ENCODE data around the gene NAPSA.
A peak's percentile ranks its signal among the peaks of the same experiment; 100 is the strongest.

NAPSA gene

DNA sequence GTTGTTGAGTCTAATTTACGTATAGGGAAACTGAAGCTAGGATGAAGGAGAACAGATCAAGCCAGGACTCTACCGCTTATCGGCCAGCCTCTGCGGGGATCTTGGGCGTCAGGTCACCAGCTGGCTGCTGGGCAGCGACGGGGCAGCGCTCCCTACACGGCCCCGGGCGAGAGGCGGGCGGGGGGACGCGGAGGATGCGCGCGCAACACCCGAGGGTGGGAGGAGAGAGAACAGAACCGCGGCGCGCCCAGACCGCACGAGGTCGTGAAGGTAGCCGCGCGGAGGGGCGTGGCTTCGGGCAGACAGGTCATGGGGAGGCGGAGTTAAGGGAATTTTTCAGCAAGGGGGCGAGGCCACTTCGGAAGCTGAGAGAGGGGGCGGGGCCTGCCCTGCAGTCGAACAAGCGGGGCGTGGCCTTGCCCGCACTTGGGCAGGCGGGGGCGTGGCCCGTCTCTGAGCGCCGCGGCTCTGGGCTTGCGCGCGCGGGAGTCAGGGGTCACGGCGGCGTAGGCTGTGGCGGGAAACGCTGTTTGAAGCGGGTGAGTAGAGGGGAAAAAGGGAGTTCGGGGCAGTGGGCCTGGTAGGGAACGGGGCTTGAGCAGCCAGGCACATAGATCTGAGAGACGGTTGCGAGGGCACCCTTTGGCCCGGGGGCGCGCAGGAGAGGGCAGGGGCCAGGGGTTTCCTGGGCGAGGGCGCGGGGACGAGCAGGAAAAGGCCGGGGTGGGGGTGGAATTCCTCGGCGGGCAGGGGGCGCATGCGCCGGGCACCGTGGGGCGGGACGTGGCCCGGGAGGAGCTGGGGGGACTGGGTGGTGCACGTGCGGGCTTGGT lies 18.6 kb upstream of the NAPSA start, which contains the start of gene POLD1:
Gene POLD1 (plus strand): TSS at position 496 of the 833 bp plus-strand sequence. CDS start 14,505 bp downstream, outside the sequence.
- peak; percentile 96 to 99 (median 98) for DNase-seq

DNA sequence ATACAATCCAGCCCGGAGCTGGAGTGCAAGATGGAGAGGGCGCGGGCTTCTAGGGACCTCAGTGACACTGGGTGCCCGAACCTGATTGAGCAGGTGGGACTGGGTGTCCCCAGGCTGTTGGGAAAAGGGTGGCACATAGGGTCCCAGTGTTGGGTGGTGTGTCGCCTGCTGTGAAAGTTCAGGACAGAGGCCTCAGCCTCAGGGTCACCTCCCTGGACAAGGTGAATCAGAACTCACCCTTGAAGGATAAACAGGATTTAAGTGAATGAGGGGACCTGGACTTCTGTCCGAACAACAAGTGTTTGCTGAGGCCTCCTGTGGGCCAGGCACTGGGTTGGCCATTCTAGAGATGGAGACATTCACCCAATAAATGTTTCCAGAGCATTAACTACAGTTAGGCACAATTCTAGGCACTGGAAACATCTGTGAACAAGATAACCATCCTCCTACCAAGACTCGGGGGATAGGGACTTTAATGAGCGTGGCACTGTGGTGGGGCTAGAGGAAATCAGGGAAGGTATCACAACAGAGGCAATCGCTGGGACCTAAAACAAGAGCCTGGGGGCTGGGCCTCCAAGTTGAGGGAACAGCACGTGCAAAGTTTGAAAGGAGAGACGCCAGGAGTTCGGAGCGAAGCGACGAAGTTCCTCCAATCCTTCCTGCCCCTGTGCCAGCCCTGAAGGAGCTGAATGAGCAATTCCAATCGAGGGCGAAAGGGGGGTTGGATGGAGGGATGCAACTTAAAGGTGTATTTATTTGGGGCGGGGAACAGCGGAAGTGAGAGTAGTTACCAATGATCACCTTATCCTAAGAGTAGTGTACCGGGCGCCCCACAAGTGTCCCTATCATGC lies 17.8 kb upstream of the NAPSA start:
- no peak for DNase-seq

DNA sequence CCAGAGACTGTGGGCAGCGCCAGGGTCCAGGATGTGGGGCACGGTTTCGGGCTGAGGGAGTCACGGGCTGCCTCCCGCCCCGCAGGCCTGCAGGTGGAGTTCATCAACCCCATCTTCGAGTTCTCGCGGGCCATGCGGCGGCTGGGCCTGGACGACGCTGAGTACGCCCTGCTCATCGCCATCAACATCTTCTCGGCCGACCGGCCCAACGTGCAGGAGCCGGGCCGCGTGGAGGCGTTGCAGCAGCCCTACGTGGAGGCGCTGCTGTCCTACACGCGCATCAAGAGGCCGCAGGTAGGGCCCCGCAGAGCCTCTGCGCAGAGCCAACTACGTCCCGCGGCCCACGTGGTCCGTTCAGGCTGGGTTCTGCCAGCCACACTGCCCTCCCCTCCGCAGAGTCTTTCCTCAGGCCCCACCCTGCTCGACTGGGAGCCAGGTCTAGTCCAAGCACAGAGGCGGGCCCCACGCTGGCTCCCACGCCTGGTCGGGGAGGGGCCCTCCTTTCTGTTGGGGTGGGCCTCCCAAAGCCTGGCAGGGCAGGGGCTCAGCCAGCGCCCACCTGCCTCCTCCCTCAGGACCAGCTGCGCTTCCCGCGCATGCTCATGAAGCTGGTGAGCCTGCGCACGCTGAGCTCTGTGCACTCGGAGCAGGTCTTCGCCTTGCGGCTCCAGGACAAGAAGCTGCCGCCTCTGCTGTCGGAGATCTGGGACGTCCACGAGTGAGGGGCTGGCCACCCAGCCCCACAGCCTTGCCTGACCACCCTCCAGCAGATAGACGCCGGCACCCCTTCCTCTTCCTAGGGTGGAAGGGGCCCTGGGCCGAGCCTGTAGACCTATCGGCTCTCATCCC lies 16.7 kb upstream of the NAPSA start:
- no peak for DNase-seq

DNA sequence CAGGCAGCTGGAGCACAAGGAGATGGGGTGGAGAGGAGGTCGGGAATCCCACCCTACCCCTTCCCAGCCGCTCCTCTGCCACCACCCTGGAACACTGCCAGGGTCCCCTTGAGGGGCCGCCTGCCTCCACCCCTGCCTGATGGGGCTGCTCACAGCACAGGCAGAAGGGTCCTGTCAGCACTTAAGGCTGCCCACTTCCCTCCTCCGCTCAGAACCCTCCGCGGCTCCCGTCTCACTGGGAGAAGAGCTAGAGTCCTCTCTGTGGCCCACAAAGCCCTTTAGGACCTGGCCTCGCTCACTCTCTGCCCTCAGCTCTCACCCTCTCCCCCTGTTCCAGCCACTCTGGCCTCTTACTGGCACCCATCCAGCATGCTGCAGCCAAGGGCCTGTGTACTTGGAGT lies 15.3 kb upstream of the NAPSA start:
- no peak for DNase-seq

GRCh38 chr19:50380137-50380536 lies 14.7 kb upstream of the NAPSA start:
- no peak for DNase-seq

DNA sequence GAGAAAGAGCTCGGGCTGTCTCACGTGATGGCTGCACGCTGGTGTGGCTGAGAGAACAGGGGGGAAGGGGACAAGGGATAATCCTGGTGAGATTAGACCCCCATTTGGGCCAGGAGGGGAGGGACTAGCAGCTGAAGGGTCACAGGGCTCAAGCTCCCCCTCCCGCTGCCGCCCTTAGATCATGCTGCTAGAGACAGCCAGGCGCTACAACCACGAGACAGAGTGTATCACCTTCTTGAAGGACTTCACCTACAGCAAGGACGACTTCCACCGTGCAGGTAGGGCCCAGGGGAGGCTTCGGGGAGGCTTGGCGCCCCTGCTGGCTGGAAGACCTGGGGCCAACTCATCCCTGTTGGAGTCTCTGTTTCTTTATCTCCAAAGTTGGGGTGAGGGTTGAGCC lies 14.2 kb upstream of the NAPSA start:
- no peak for DNase-seq

GRCh38 chr19:50378863-50379236 lies 13.4 kb upstream of the NAPSA start:
- no peak for DNase-seq

- DNase-seq: no peak
Observed at GRCh38 chr19:50378169-50378862, 12.9 kb upstream of the NAPSA start.

DNA sequence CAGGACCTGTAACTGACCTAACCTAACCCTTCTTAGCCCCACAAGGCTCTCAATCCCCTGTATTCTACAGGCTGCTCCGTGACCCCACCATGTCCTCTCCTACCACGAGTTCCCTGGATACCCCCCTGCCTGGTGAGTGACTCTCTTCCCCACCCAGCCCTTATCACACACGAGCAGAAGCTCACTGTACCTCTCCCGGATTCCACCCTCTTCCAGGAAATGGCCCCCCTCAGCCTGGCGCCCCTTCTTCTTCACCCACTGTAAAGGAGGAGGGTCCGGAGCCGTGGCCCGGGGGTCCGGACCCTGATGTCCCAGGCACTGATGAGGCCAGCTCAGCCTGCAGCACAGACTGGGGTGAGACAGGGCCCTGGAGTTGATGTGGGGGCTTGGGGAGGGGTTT lies 12.1 kb upstream of the NAPSA start:
- no peak for DNase-seq

DNA sequence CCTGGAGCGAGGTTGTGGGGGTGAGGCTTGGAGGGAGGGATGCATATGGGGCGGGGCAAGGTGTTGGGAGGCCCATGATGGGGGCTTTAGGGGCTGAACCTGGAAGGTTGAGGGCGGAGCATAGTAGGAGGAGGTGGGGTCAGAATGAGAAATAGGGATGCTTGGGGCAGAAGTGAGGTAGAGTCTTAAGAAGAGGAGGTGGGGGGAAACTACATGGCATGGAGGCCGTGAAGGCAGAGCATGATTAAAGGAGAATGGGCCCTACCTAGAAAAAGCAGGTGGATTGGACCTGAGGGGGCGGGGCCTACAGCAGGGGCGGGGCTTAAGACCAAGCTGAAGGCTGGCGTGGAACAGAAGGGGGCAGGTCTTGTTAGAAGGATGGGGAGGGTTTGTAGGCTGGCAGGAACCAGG lies 11.6 kb upstream of the NAPSA start:
- peak in 2 of 4 experiments; percentile 35 to 37 for DNase-seq

GRCh38 chr19:50376166-50377050 lies 11.0 kb upstream of the NAPSA start, which contains the start of gene NR1H2:
Gene NR1H2 (plus strand): TSS chr19:50376457. CDS start chr19:50377606, 1,149 bp downstream.
- DNase-seq: peak; percentile 85 to 88 (median 86)

DNA sequence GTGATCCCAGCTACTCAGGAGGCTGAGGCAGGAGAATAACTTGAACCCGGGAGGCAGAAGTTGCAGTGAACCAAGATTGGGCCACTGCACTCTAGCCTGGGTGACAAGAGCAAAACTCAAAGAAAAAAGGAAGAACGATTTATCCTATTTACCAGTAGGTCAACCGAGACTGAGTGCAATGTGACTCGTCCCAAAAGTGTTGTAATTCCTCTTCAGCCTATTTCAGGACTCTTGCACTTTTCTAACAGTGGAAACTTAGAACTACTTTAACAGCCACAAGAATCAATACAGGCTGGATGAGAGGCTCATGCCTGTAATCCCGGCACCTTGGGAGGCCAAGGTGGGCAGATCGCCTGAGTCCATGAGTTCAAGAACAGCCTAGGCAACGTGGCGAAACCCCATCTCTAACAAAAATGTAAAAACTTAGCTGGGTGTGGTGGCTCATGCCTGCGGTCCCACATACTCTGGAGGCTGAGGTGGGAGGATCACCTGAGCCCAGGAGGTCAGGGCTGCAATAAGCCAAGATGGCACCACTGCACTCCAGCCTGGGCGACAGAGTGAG lies 6.6 kb upstream of the NAPSA start:
- DNase-seq: no peak

DNA sequence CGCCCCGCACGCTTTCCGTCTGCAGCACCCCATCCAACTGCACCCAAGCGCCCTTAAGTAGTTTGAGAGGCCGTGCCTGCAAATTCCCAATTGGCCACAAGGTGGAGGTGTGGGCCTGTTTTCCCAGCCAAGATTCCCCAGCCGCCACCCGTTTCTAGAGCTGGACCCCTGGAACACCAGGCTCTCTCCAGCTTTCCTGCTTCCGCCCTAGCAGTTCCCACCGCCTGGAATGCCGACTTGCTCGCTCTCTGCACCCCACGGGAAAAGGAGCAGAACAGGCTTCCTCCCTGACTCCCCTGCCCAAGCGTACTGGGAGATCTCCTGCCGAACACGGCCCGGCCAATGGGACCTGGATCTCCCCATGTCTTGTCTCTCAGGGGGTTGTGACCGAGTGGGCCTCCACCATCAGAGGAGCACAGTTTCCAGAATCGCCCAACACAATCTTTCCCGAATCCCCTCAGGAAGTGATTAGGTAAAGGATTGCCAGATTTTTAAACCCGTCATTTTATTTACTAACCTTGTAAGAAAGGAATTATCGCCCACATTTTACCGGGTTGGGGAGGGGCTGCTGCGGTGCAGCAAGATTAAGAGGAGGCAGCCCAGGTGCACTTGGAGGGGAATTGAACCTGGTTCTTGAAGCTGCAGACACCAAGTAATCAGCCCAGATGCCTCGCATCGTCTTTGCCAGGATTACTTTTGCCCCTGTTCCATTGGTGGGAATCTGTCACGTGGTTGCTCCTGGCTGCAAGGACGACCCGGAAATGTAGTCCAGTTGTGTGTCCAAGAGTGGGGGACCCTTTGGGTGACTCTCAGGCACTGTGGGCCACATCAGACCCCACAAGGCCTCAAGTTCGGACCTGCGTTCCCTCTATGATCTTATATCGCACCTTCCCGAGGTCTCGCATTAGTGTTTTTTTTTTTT lies 3.5 kb upstream of the NAPSA start:
- peak; percentile 31 to 65 (median 46) for DNase-seq

- no peak for DNase-seq
Observed at GRCh38 chr19:50362656-50363424, 2.6 kb downstream of the NAPSA start.

- no peak for DNase-seq
Observed at GRCh38 chr19:50362030-50362412, 3.4 kb downstream of the NAPSA start.

GRCh38 chr19:50361290-50362029 lies 4.0 kb downstream of the NAPSA start:
- DNase-seq: no peak

DNA sequence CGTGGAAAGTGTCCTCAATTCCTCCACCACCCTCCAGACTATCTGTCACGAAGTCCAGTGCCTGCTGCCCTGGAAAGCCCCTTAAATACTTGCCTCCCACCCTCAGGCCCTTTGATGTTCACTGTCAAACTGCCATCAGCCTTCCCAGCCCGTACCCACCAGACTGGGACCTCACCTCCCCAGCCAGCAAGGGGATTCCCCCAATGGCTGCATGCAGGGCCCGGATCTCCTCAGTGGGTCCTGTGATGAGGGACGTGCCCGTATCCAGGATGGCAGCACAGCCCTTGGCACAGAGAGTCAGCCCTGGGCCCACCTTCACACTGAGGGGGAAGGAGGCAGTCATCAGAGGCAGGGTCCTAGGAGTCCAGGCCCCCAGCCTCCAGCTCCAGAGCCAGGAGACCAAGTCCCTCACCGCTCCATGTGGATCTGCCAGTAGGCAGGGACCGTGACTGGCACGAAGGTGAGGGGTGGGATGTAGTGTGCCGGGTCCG lies 6.1 kb downstream of the NAPSA start:
- DNase-seq: no peak
